HG02610 (cell line): ENCODE results near the gene HILPDA.
A peak's percentile ranks its signal among the peaks of the same experiment; 100 is the strongest.
"Not testable (repeated sequence)": the region's sequence is repeated elsewhere in the genome, so short reads cannot be mapped to it uniquely, and the experiment has no call there.

Source experiments
- ATAC-seq: cut with Tn5 transposase; IDR thresholded peaks from one replicate; pipeline ENCODE4 v1.9.1; 2021; ENCODE audit warnings: mild to moderate bottlenecking, moderate library complexity; ENCODE audit not compliant: unreplicated experiment

HILPDA gene

DNA sequence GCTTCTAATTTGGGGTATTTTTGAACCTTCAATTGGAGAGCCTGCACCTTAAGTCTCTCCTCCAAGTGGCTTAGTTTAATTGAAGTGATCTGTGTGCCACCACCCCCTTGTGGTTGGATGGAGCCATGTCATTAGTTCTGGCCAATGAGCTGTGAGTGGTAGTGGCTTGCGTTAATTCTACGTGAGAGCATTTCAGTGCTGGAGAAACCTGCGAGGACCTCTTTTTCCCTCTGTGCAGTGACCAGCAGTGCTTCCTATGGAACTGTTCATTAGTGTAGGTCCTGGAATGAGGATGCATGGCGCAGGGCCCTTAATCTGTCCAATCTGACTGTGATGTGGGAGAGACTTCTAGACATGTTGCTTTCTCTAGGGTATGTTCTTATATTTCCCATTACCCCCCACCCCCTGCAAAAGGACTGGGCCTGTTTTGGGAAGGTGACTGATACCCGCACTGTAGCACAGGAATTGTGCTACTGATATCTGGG is 3.8 kb downstream of the HILPDA start:
- peak; percentile 37 for ATAC-seq

DNA sequence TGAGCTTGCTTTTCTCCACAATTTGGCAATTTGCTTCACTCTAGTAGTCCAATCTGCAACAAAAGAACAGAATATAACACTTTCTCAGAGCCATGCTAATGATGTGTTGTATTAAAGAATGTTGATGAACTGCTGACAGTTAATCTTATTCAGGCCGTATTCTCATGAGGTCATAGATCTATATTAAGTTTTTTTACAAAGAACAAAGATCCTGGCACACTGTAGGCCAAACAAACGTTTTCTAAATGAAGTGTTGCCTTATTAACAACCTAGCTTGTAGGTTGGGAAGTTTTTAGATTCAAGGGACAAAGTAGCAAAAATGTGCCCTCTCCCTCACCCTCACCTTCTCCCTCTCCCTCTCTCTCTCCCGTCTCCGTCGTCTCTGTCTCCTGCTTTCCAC is 6.8 kb downstream of the HILPDA start:
- ATAC-seq: no peak

- not testable (repeated sequence) for ATAC-seq
Measured at GRCh38 chr7:128463345-128463744, 7.7 kb downstream of the HILPDA start.

DNA sequence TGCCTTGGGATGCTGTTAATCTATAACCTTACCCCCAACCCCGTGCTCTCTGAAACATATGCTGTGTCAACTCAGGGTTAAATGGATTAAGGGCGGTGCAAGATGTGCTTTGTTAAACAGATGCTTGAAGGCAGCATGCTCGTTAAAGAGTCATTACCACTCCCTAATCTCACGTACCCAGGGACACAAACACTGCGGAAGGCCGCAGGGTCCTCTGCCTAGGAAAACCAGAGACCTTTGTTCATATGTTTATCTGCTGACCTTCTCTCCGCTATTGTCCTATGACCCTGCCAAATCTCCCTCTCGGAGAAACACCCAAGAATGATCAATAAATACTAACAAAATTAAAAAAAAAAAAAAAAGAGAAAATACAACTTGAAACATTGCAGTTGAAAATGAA is 8.3 kb downstream of the HILPDA start:
- not testable (repeated sequence) for ATAC-seq

- not testable (repeated sequence) for ATAC-seq
Measured at GRCh38 chr7:128466871-128467270, 11.2 kb downstream of the HILPDA start.

DNA sequence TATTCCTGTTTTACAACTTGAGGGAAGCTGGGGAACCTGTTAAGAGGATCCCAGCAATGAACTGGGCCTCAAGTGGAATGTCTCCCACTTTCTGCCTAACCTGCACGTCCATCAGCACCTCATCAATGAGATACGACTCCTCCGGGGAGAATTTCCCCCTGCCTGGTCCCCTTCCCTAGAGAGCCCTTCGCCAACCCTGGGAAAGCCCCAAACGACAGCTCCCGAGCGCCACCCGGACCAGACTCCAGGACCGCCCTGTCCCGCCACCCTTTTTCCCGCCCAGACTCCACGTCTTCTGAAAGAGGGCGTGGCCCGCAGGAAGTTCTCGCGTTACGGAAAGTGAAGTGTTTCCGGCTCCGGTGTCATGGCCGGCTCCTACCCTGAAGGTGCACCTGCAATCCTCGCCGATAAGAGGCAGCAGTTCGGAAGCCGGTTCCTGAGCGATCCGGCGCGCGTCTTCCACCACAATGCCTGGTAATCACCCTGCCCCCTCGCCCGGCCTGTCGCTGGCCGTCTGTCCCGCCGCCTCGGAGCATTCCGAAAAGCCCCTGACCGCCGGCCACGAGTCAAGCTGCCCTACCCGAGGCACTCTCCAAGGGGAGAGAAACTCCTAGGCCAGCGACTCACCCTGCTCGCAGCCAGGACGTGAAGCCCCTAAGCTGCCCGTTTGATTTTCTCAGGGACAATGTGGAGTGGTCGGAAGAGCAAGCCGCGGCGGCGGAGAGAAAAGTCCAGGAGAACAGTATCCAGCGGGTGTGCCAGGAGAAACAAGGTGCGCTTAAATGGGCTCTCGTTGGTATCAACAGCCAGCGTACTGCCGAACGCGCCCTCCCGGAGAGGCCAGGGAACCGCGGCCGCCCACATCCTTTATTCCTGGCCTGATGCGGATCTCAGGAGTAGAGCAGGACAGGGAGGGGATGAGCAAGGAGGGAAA is 21.0 kb downstream of the HILPDA start, which contains the start of gene METTL2B:
Gene METTL2B (plus strand): TSS at position 347 of the 934 bp plus-strand sequence. CDS start 18 bp downstream, at position 365.
- peak; percentile 93 for ATAC-seq

DNA sequence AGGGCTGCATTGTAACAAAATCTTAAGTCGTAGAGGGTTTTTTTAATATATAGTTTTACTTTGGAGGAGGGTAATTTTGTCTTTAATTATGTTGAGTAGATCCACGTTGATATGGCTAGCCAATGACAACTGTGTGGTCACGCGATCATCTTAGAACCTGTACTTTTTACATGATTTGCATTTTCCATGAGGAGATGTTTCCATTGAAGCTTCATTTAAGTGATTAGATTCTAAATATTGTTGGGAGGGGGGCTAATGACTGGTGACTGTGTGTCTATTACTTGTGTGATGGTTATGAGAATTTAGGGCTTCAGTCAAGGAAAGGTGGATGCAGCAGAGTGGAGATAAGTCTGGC is 21.6 kb downstream of the HILPDA start:
- ATAC-seq: not testable (repeated sequence)

DNA sequence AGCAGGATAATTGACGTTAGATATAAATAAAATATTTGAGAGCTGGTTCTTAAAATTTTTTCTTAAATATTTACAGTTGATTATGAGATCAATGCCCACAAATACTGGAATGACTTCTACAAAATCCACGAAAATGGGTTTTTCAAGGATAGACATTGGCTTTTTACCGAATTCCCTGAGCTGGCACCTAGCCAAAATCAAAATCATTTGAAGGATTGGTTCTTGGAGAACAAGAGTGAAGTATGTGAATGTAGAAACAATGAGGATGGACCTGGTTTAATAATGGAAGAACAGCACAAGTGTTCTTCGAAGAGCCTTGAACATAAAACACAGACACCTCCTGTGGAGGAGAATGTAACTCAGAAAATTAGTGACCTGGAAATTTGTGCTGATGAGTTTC is 23.4 kb downstream of the HILPDA start:
- ATAC-seq: not testable (repeated sequence)

DNA sequence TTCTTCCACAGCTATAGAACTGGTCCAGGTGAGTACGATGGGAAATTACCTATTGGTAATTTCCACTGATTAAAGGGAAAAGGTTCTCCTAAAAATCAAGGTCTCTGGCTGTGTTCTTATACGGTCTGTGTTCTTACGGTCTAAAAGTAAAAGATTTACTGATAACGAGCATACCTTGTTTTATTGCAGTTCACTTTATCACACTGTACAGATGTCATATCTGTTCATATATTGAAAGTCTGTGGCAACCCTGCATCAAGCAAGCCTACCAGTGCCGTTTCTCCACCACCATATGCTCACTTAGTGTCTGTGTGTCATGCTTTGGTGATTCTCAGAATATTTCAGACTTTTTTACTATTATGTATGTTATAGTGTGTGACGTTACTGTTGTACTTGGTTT is 32.5 kb downstream of the HILPDA start:
- not testable (repeated sequence) for ATAC-seq

- ATAC-seq: no peak
Measured at GRCh38 chr7:128497405-128497804, 41.7 kb downstream of the HILPDA start.

GRCh38 chr7:128505416-128505815 is 49.7 kb downstream of the HILPDA start:
- not testable (repeated sequence) for ATAC-seq

DNA sequence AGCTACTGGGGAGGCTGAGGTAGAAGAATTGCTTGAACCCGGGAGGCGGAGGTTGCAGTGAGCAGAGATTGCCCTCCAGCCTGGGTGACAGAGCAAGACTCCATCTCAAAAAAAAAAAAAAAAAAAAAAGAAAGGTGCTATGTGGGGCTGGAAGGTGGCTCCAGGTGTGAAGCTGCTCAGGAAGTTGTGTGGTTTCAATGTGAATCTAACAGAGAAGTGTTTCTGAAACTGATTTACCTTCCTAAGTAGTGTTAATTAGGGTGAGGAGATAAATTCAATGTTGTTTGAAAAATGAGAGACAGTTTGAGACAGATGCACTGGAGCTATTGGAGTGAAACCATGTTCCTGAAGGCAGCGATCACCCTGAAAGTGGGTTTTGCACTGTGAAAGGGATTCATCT is 51.1 kb downstream of the HILPDA start:
- ATAC-seq: peak; percentile 65

GRCh38 chr7:128507321-128507993 is 51.8 kb downstream of the HILPDA start:
- ATAC-seq: peak; percentile 63
